HepG2 (cell line): ENCODE data around the gene MNAT1. TPM values are rescaled to one million over a fixed set of nuclear protein-coding genes. Genes with fewer than 3 reads are reported as not detected.

Experiments
- AKAP8 ChIP-seq: sonication (generic); formaldehyde crosslinking; IDR thresholded peaks from 2 replicates; pipeline ENCODE4 v1.5.1; 2020; ENCODE audit warnings: mild to moderate bottlenecking, missing genetic modification reagents
- CAMTA2 ChIP-seq: sonication (generic); formaldehyde crosslinking; IDR thresholded peaks from 2 replicates; pipeline ENCODE4 v1.4.0; 2020; ENCODE audit warnings: mild to moderate bottlenecking, missing genetic modification reagents, borderline replicate concordance
- CREM ChIP-seq, 2 experiments: sonication (generic) in 1 of 2; formaldehyde crosslinking in 1 of 2; IDR thresholded peaks; 2 replicates each; pipeline versions ENCODE4 v1.4.0 to v1.6.1; 2016 to 2020; ENCODE audit warnings: antibody characterized with exemption in 1 of 2, mild to moderate bottlenecking in 1 of 2, missing genetic modification reagents in 1 of 2
- HDAC2 ChIP-seq: sonication (generic); formaldehyde crosslinking; IDR thresholded peaks from 2 replicates; pipeline ENCODE4 v1.4.0; 2020; ENCODE audit warnings: missing genetic modification reagents
- HNRNPLL ChIP-seq: fragments of 200-400 bp; formaldehyde crosslinking; IDR thresholded peaks from 2 replicates; pipeline ENCODE4 v1.6.1; 2017; ENCODE audit warnings: mild to moderate bottlenecking, low read depth, low read length; ENCODE audit not compliant: poor library complexity, severe bottlenecking
- LBX2 ChIP-seq: sonication (generic); formaldehyde crosslinking; IDR thresholded peaks from 2 replicates; pipeline ENCODE4 v1.5.0; 2020; ENCODE audit warnings: missing genetic modification reagents, mild to moderate bottlenecking, borderline replicate concordance
- MTF2 ChIP-seq: sonication (generic); formaldehyde crosslinking; IDR thresholded peaks from 2 replicates; pipeline ENCODE4 v1.5.0; 2020; ENCODE audit warnings: missing genetic modification reagents, borderline replicate concordance
- NFE2L2 ChIP-seq: fragments of 150-350 bp; IDR thresholded peaks from 2 replicates; pipeline ENCODE4 v1.6.1; 2014; ENCODE audit warnings: low read length
- NR1H2 ChIP-seq: sonication (generic); formaldehyde crosslinking; IDR thresholded peaks from 2 replicates; pipeline ENCODE4 v1.8.1; 2022; ENCODE audit warnings: low read depth, missing genetic modification reagents, borderline replicate concordance
- NR2F1 ChIP-seq, 2 experiments: fragments of 450-650 bp in 1 of 2; formaldehyde crosslinking in 1 of 2; IDR thresholded peaks; 2 replicates each; pipeline versions ENCODE4 v1.5.0 to v1.6.1; 2016 to 2020; ENCODE audit warnings: mild to moderate bottlenecking in 1 of 2, missing compliant biosample characterization in 1 of 2, missing genetic modification reagents in 1 of 2, moderate library complexity in 1 of 2
- NRL ChIP-seq: sonication (generic); formaldehyde crosslinking; IDR thresholded peaks from 2 replicates; pipeline ENCODE4 v1.5.0; 2020; ENCODE audit warnings: missing genetic modification reagents, mild to moderate bottlenecking, moderate library complexity, borderline replicate concordance
- TRIM24 ChIP-seq: sonication (generic); formaldehyde crosslinking; IDR thresholded peaks from 2 replicates; pipeline ENCODE4 v1.8.0; 2022; ENCODE audit warnings: mild to moderate bottlenecking, missing genetic modification reagents
- ZBTB3 ChIP-seq: sonication (generic); formaldehyde crosslinking; IDR thresholded peaks from 2 replicates; pipeline ENCODE4 v1.4.0; 2020; ENCODE audit warnings: low read depth, mild to moderate bottlenecking, moderate library complexity, missing genetic modification reagents, borderline replicate concordance
- ZHX2 ChIP-seq, 2 experiments: sonication (generic) in 1 of 2; formaldehyde crosslinking in 1 of 2; IDR thresholded peaks; 2 replicates each; pipeline versions ENCODE4 v1.6.1 to v1.9.0; 2014 to 2022; ENCODE audit warnings: antibody characterized with exemption in 1 of 2, borderline replicate concordance in 1 of 2, inconsistent platforms in 1 of 2, low read depth in 1 of 2, missing genetic modification reagents in 1 of 2
- ZMAT3 ChIP-seq: sonication (generic); formaldehyde crosslinking; conservative IDR thresholded peaks from 2 replicates; pipeline ENCODE4 v1.7.0; 2021; ENCODE audit warnings: missing genetic modification reagents
- ZNF510 ChIP-seq: sonication (generic); formaldehyde crosslinking; IDR thresholded peaks from 2 replicates; pipeline ENCODE4 v1.4.0; 2020; ENCODE audit warnings: low read depth, mild to moderate bottlenecking, missing genetic modification reagents
- ZNF580 ChIP-seq: IDR thresholded peaks from 2 replicates; pipeline ENCODE4 v1.6.1; 2016; ENCODE audit warnings: low read depth, borderline replicate concordance
- polyA plus RNA-seq, 8 experiments: library from polyadenylated mRNA; depleted of rRNA in 3 of 8; stranded (reverse) in 7 of 8; unstranded in 1 of 8; fragments of >200 nt; fragmentation: Illumina TruSeq in 4 of 8; extraction: Trizol in 4 of 8; gene quantifications; 2 replicates each; pipeline versions ENCODE4 v1.2.1 to v1.2.3, GENCODE V29; 2011 to 2016; ENCODE audit warnings: low read depth in 4 of 8, missing spikeins in 1 of 8, mixed read lengths in 1 of 8; ENCODE audit not compliant: insufficient read depth in 1 of 8
- total RNA-seq, 5 experiments: library from RNA; depleted of rRNA; stranded (reverse); fragments of >200 nt; fragmentation: Illumina TruSeq; extraction: Trizol; gene quantifications; 2 replicates each; pipeline ENCODE4 v1.2.3, GENCODE V29; 2016; ENCODE audit warnings: low read depth in 1 of 5
- TF ChIP-seq, protein P1 (sequence below): sonication (generic); formaldehyde crosslinking; IDR thresholded peaks from 2 replicates; pipeline ENCODE4 v1.8.0; 2022; ENCODE audit warnings: low read depth, missing genetic modification reagents
- TF ChIP-seq, protein P2 (sequence below): sonication (generic); formaldehyde crosslinking; IDR thresholded peaks from 2 replicates; pipeline ENCODE4 v1.4.0; 2020; ENCODE audit warnings: missing genetic modification reagents

The MNAT1 gene
- total and polyA plus RNA-seq, 2 of the 13 experiments (the other 11 are each of a cell fraction or from before 2014, with no cell fraction given): 49.2 to 94.8 TPM

DNA sequence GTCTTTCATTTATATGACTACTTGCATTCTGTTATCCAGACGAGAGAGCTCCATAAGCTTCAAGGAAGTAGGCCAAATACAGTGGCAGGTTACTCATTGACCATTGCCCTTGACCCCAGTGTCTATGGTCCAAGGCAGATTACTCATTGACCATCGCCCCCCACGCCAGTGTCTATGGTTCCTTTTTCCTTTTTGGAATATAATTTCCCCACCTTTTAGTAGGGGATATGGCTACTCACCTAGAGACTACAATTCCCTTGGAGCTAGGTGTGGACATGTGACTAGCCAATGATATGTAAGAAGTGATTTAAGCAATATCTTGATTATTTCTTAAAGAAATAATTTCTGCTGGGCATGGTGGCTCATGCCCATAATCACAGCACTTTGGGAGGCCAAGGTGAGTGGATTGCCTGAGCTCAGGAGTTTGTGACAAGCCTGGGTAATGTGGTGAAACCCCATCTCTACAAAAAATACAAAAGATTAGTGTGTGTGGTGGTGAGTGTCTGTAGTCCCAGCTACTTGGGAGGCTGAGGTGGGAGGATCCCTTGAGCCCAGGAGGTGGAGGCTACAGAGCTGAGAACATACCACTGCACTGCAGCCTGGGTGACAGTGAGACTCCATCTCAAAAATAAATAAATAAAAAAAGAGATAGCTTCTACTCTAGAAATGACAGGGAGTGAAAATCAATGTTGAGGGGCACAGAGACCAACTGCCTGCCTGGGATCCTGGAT, 43.0 kb upstream of the MNAT1 start (continued):
- TF ChIP-seq, protein P1, sequence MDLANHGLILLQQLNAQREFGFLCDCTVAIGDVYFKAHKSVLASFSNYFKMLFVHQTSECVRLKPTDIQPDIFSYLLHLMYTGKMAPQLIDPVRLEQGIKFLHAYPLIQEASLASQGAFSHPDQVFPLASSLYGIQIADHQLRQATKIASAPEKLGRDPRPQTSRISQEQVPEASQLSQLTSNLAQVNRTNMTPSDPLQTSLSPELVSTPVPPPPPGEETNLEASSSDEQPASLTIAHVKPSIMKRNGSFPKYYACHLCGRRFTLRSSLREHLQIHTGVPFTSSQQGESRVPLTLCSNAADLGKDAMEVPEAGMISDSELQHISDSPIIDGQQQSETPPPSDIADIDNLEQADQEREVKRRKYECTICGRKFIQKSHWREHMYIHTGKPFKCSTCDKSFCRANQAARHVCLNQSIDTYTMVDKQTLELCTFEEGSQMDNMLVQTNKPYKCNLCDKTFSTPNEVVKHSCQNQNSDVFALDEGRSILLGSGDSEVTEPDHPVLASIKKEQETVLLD (CRISPR knock-in tag): no peak
- no peak for TF ChIP-seq NRL (CRISPR knock-in tag)
- no peak for TF ChIP-seq HNRNPLL
- TF ChIP-seq TRIM24 (CRISPR knock-in tag): no peak
- TF ChIP-seq ZBTB3: no peak
- peak; percentile 48; the same call in 1 of the 2 replicates for TF ChIP-seq CREM (IDR thresholded peaks at IDR 0.05)
- no peak for TF ChIP-seq CREM (CRISPR knock-in tag; IDR thresholded peaks at IDR 0.05)
- no peak for TF ChIP-seq NR1H2 (CRISPR knock-in tag)
- TF ChIP-seq NFE2L2: no peak
- no peak for TF ChIP-seq CAMTA2 (CRISPR knock-in tag)
- no peak for TF ChIP-seq LBX2 (CRISPR knock-in tag)
- TF ChIP-seq ZNF580 (CRISPR knock-in tag): no peak; the same call in 1 of the 2 replicates
- TF ChIP-seq ZHX2 (IDR thresholded peaks at IDR 0.05; ENCODE audit: low read depth): no peak
- no peak for TF ChIP-seq ZHX2 (CRISPR knock-in tag; IDR thresholded peaks at IDR 0.05; ENCODE audit: borderline replicate concordance)
- peak; percentile 50; the same call in 1 of the 2 replicates for TF ChIP-seq HDAC2
- TF ChIP-seq, protein P2, sequence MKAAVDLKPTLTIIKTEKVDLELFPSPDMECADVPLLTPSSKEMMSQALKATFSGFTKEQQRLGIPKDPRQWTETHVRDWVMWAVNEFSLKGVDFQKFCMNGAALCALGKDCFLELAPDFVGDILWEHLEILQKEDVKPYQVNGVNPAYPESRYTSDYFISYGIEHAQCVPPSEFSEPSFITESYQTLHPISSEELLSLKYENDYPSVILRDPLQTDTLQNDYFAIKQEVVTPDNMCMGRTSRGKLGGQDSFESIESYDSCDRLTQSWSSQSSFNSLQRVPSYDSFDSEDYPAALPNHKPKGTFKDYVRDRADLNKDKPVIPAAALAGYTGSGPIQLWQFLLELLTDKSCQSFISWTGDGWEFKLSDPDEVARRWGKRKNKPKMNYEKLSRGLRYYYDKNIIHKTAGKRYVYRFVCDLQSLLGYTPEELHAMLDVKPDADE: no peak
- no peak for TF ChIP-seq AKAP8 (CRISPR knock-in tag)
- peak; percentile 71 to 81 for TF ChIP-seq NR2F1 (CRISPR knock-in tag; IDR thresholded peaks at IDR 0.05)
- TF ChIP-seq ZMAT3 (CRISPR knock-in tag): no peak
- no peak for TF ChIP-seq ZNF510 (CRISPR knock-in tag)
- TF ChIP-seq MTF2 (CRISPR knock-in tag): no peak
